GM15510 (cell line): Measurements from ENCODE around the gene AP3M1.

Experiments
- POLR2A ChIP-seq: IDR thresholded peaks from 3 replicates; pipeline ENCODE4 v1.6.1; 2011; ENCODE audit warnings: borderline replicate concordance; ENCODE audit not compliant: insufficient read length; ENCODE audit errors: extremely low read depth

AP3M1 gene

GRCh38 chr10:74137992-74138391 is 12.6 kb downstream of the AP3M1 start:
- no peak for TF ChIP-seq POLR2A

- TF ChIP-seq POLR2A = no peak
These were observed 15.2 kb downstream of the AP3M1 start for GRCh38 chr10:74135452-74135851.

- no peak for TF ChIP-seq POLR2A
These were observed 16.5 kb downstream of the AP3M1 start for GRCh38 chr10:74133923-74134820.

- TF ChIP-seq POLR2A = no peak
These were observed 27.5 kb downstream of the AP3M1 start for GRCh38 chr10:74123081-74123480.

- TF ChIP-seq POLR2A = no peak
These were observed 28.6 kb downstream of the AP3M1 start for GRCh38 chr10:74122060-74122459.

GRCh38 chr10:74121368-74121767 is 29.3 kb downstream of the AP3M1 start:
- TF ChIP-seq POLR2A = no peak

- no peak for TF ChIP-seq POLR2A
These were observed 29.7 kb downstream of the AP3M1 start for GRCh38 chr10:74120911-74121310.

- TF ChIP-seq POLR2A = no peak
These were observed 31.8 kb downstream of the AP3M1 start for GRCh38 chr10:74118804-74119203.

GRCh38 chr10:74117738-74118137 is 32.9 kb downstream of the AP3M1 start:
- no peak for TF ChIP-seq POLR2A

- TF ChIP-seq POLR2A = no peak
These were observed 36.6 kb downstream of the AP3M1 start for GRCh38 chr10:74114041-74114448.

GRCh38 chr10:74113546-74113945 is 37.1 kb downstream of the AP3M1 start:
- TF ChIP-seq POLR2A = no peak

GRCh38 chr10:74111799-74112198 is 38.8 kb downstream of the AP3M1 start:
- no peak for TF ChIP-seq POLR2A

- no peak for TF ChIP-seq POLR2A
These were observed 40.5 kb downstream of the AP3M1 start for GRCh38 chr10:74110120-74110519.

- TF ChIP-seq POLR2A = no peak
These were observed 41.2 kb downstream of the AP3M1 start for GRCh38 chr10:74109452-74109851.

- no peak for TF ChIP-seq POLR2A
These were observed 43.2 kb downstream of the AP3M1 start for GRCh38 chr10:74107391-74107790.

GRCh38 chr10:74104996-74105395 is 45.6 kb downstream of the AP3M1 start:
- no peak for TF ChIP-seq POLR2A
